GM23338 (cell line): Measurements from ENCODE around the gene GPR18. TPM values are rescaled to one million over a fixed set of nuclear protein-coding genes. Genes with fewer than 3 reads are reported as not detected.

Experiments
- ATAC-seq: fragments of 200-7000 bp; cut with Tn5 transposase; 3 replicates; pipeline ENCODE4 v1.9.1; 2020
- DNase-seq: peaks from one replicate; pipeline ENCODE4 v3.0.0-alpha.2; 2015; ENCODE audit warnings: low spot score
- H2AFZ ChIP-seq: fragments of 200-600 bp; sonication (generic); 2 replicates; pipeline ENCODE4 v1.8.0; 2016; ENCODE audit warnings: antibody characterized with exemption, mild to moderate bottlenecking, moderate library complexity
- H3F3A ChIP-seq: fragments of 200-600 bp; sonication (generic); replicated peaks from 2 replicates; pipeline ENCODE4 v1.8.0; 2017; ENCODE audit warnings: antibody characterized with exemption, mixed run types, low read depth
- H3K27ac ChIP-seq: fragments of 200-600 bp; sonication (generic); 2 replicates; pipeline ENCODE4 v1.6.1; 2016; ENCODE audit warnings: low read depth
- H3K27me3 ChIP-seq: fragments of 200-600 bp; sonication (generic); 2 replicates; pipeline ENCODE4 v1.8.0; 2016; ENCODE audit warnings: mild to moderate bottlenecking, mixed run types, moderate library complexity; ENCODE audit not compliant: insufficient read depth
- H3K36me3 ChIP-seq: fragments of 200-600 bp; sonication (generic); 2 replicates; pipeline ENCODE4 v1.8.0; 2016; ENCODE audit warnings: mild to moderate bottlenecking; ENCODE audit not compliant: insufficient read depth
- H3K4me1 ChIP-seq: fragments of 200-600 bp; sonication (generic); 2 replicates; pipeline ENCODE4 v1.8.0; 2016; ENCODE audit warnings: mild to moderate bottlenecking, moderate library complexity; ENCODE audit not compliant: insufficient read depth
- H3K4me2 ChIP-seq: fragments of 200-600 bp; sonication (generic); 2 replicates; pipeline ENCODE4 v1.7.1; 2017; ENCODE audit warnings: mixed run types
- H3K4me3 ChIP-seq: fragments of 200-600 bp; sonication (generic); 2 replicates; pipeline ENCODE4 v1.6.1; 2016; ENCODE audit warnings: mixed run types
- H3K79me2 ChIP-seq: fragments of 200-600 bp; sonication (generic); replicated peaks from 2 replicates; pipeline ENCODE4 v1.8.0; 2017; ENCODE audit warnings: mild to moderate bottlenecking; ENCODE audit not compliant: insufficient read depth
- H3K9me2 ChIP-seq: fragments of 200-600 bp; sonication (generic); 2 replicates; pipeline ENCODE4 v1.8.0; 2017; ENCODE audit not compliant: insufficient read depth
- H4K20me1 ChIP-seq: fragments of 200-600 bp; sonication (generic); replicated peaks from 2 replicates; pipeline ENCODE4 v1.8.0; 2017; ENCODE audit warnings: mild to moderate bottlenecking; ENCODE audit not compliant: insufficient read depth
- H3K27ac Mint-ChIP-seq: 2 replicates; pipeline ENCODE4 v1.8.0; 2020; ENCODE audit warnings: inconsistent platforms, mild to moderate bottlenecking, moderate library complexity, mixed read lengths
- H3K27me3 Mint-ChIP-seq: 3 replicates; pipeline ENCODE4 v1.8.0; 2022; ENCODE audit warnings: low read depth, mild to moderate bottlenecking, moderate library complexity, mixed read lengths, inconsistent platforms; ENCODE audit not compliant: insufficient read depth, poor library complexity
- H3K36me3 Mint-ChIP-seq: 3 replicates; pipeline ENCODE4 v1.8.0; 2021; ENCODE audit warnings: low read depth, mild to moderate bottlenecking, inconsistent platforms, moderate library complexity, mixed read lengths
- H3K4me1 Mint-ChIP-seq: 3 replicates; pipeline ENCODE4 v1.8.0; 2020; ENCODE audit warnings: mild to moderate bottlenecking, inconsistent platforms, mixed read lengths
- H3K4me3 Mint-ChIP-seq: 3 replicates; pipeline ENCODE4 v1.8.0; 2021; ENCODE audit warnings: moderate library complexity, mild to moderate bottlenecking, inconsistent platforms, mixed read lengths
- H3K9me3 Mint-ChIP-seq: 3 replicates; pipeline ENCODE4 v1.8.0; 2020; ENCODE audit warnings: moderate library complexity, mild to moderate bottlenecking, inconsistent platforms, mixed read lengths
- CREB1 ChIP-seq: fragments of 250-450 bp; sonication (Bioruptor Pico); IDR thresholded peaks from 2 replicates; pipeline ENCODE4 v1.5.0; 2020; ENCODE audit warnings: low read depth, mild to moderate bottlenecking, moderate library complexity
- CTCF ChIP-seq, 2 experiments: fragments of 200-600 bp in 1 of 2; sonication (generic) in 1 of 2; conservative IDR thresholded peaks; 2 replicates each; pipeline versions ENCODE4 v1.5.1 to v1.6.1; 2016 to 2017; ENCODE audit warnings: antibody characterized with exemption in 2 of 2, low read depth in 2 of 2, mild to moderate bottlenecking in 2 of 2, moderate library complexity in 1 of 2
- ETS1 ChIP-seq: IDR thresholded peaks from 2 replicates; pipeline ENCODE4 v1.6.1; 2016; ENCODE audit warnings: antibody characterized with exemption
- EZH2 ChIP-seq: fragments of 200-600 bp; sonication (generic); IDR thresholded peaks from one replicate; pipeline ENCODE4 v1.8.0; 2017; ENCODE audit warnings: antibody characterized with exemption, mild to moderate bottlenecking, low read depth; ENCODE audit not compliant: unreplicated experiment
- EZH2phosphoT487 ChIP-seq: fragments of 200-600 bp; sonication (generic); IDR thresholded peaks from one replicate; pipeline ENCODE4 v1.8.1; 2018; ENCODE audit warnings: antibody characterized with exemption; ENCODE audit not compliant: unreplicated experiment
- JUNB ChIP-seq: IDR thresholded peaks from one replicate; pipeline ENCODE4 v1.6.1; 2016; ENCODE audit warnings: antibody characterized with exemption; ENCODE audit not compliant: unreplicated experiment
- NANOG ChIP-seq: IDR thresholded peaks from 2 replicates; pipeline ENCODE4 v1.6.1; 2016; ENCODE audit warnings: antibody characterized with exemption, borderline replicate concordance
- POLR2AphosphoS5 ChIP-seq: IDR thresholded peaks from 2 replicates; pipeline ENCODE4 v1.6.1; 2016; ENCODE audit warnings: antibody characterized with exemption, low read depth
- REST ChIP-seq: IDR thresholded peaks from one replicate; pipeline ENCODE4 v1.6.1; 2018; ENCODE audit warnings: antibody characterized with exemption; ENCODE audit not compliant: unreplicated experiment
- STAT1 ChIP-seq: IDR thresholded peaks from one replicate; pipeline ENCODE4 v1.6.1; 2016; ENCODE audit warnings: antibody characterized with exemption; ENCODE audit not compliant: unreplicated experiment
- ZNF114 ChIP-seq: fragments of 250-450 bp; sonication (Bioruptor Pico); IDR thresholded peaks from 2 replicates; pipeline ENCODE4 v1.5.0; 2020; ENCODE audit warnings: mild to moderate bottlenecking, moderate library complexity
- ZNF331 ChIP-seq: fragments of 250-450 bp; sonication (Bioruptor Pico); IDR thresholded peaks from 2 replicates; pipeline ENCODE4 v1.5.0; 2020; ENCODE audit warnings: low read depth, mild to moderate bottlenecking, moderate library complexity
- ZNF462 ChIP-seq: fragments of 250-450 bp; sonication (Bioruptor Pico); IDR thresholded peaks from 2 replicates; pipeline ENCODE4 v1.5.0; 2020; ENCODE audit warnings: mild to moderate bottlenecking, moderate library complexity
- polyA plus RNA-seq: library from polyadenylated mRNA; unstranded; fragments of >200 nt; fragmentation: Nextera tagmentation; extraction: Ambion mirVana; gene quantifications from 2 replicates; pipeline ENCODE4 v1.2.1, GENCODE V29; 2016
- total RNA-seq: library from RNA; depleted of rRNA; stranded (reverse); fragments of >200 nt; shearing (Covaris generic); gene quantifications from 2 replicates; pipeline ENCODE4 v1.2.3, GENCODE V29; 2014

GPR18 gene
- total and polyA plus RNA-seq, 2 experiments from 2014 or later = 2.6 TPM; not detected in 1

- Histone ChIP-seq H3K27ac (peak overlapping the region; percentile 20; the same call in 1 of the 2 replicates), H3K79me2 (no peaks in the 10 kb centered on the region; the same call in 1 of the 2 replicates), H3K4me3 (no peak overlapping the region), H3K27me3 (no peaks in the 10 kb centered on the region), H4K20me1 (peaks cover 17% of the 10 kb centered on the region), H3K9me2 (no peaks in the 10 kb centered on the region), H3F3A (no peaks in the 10 kb centered on the region), H3K36me3 (no peaks in the 10 kb centered on the region), H2AFZ (no peak overlapping the region), H3K4me2 (no peak overlapping the region), H3K4me1 (no peaks in the 10 kb centered on the region)
- DNase-seq (no peak), ATAC-seq (no peak)
- H3K27ac Mint-ChIP-seq = no peak overlapping the region
- no peak overlapping the region for H3K4me3 Mint-ChIP-seq
- no peaks in the 10 kb centered on the region for H3K27me3 Mint-ChIP-seq
- H3K4me1 Mint-ChIP-seq = peaks cover 9% of the 10 kb centered on the region; the same call in 2 of the 3 replicates
- peaks cover 8% of the 10 kb centered on the region; the same call in 1 of the 3 replicates for H3K36me3 Mint-ChIP-seq
- TF ChIP-seq ZNF114 (CRISPR knock-in tag) (no peak), EZH2phosphoT487 (no peak), ETS1 (no peak), REST (no peak), JUNB (no peak), POLR2AphosphoS5 (no peak), NANOG (no peak), STAT1 (no peak), CTCF (conservative IDR thresholded peaks at IDR 0.05; ENCODE audit: low read depth in 2 of 2) (no peak), CREB1 (CRISPR knock-in tag) (no peak), EZH2 (no peak), ZNF462 (no peak), ZNF331 (CRISPR knock-in tag) (no peak)
- no peaks in the 10 kb centered on the region for H3K9me3 Mint-ChIP-seq
These were observed 46.4 kb upstream of the GPR18 start for GRCh38 chr13:99304541-99304940.
